HG02885 (cell line): Measurements from ENCODE around the gene CCDC102B.

Experiments used
- ATAC-seq: cut with Tn5 transposase; IDR thresholded peaks from one replicate; pipeline ENCODE4 v1.9.1; 2021; ENCODE audit warnings: mild to moderate bottlenecking; ENCODE audit not compliant: unreplicated experiment, poor library complexity

The CCDC102B gene

GRCh38 chr18:69035756-69036155, 237.9 kb downstream of the CCDC102B start:
- ATAC-seq: no peak

- ATAC-seq: no peak
Observed at GRCh38 chr18:69044215-69044614, 246.3 kb downstream of the CCDC102B start.

- ATAC-seq: no peak
Observed at GRCh38 chr18:69064063-69064462, 266.2 kb downstream of the CCDC102B start.

GRCh38 chr18:69067048-69067447, 269.2 kb downstream of the CCDC102B start:
- no peak for ATAC-seq

- no peak for ATAC-seq
Observed at GRCh38 chr18:69071680-69072079, 273.8 kb downstream of the CCDC102B start.

- ATAC-seq: no peak
Observed at GRCh38 chr18:69081846-69082245, 284.0 kb downstream of the CCDC102B start.

GRCh38 chr18:69082499-69082898, 284.6 kb downstream of the CCDC102B start:
- ATAC-seq: no peak

- ATAC-seq: no peak
Observed at GRCh38 chr18:69085951-69086350, 288.1 kb downstream of the CCDC102B start.

GRCh38 chr18:69088973-69089372, 291.1 kb downstream of the CCDC102B start:
- no peak for ATAC-seq

GRCh38 chr18:69097349-69097748, 299.5 kb downstream of the CCDC102B start:
- ATAC-seq: peak; percentile 77

- ATAC-seq: no peak
Observed at GRCh38 chr18:69102959-69103358, 305.1 kb downstream of the CCDC102B start.
